Peyer's patch (tissue), 4 donors: ENCODE measurements around the gene DNAJC8.

Source experiments
- POLR2A ChIP-seq, 2 donors: fragments of 450-650 bp; IDR thresholded peaks; one replicate each; pipeline ENCODE4 v1.5.1; 2017; ENCODE audit warnings: antibody characterized with exemption in 2 of 2, mild to moderate bottlenecking in 2 of 2, moderate library complexity in 2 of 2
- TF ChIP-seq, protein P1 (sequence below), 6 experiments: fragments of 450-650 bp in 4 of 6; fragments of 200-600 bp in 2 of 6; sonication (generic) in 1 of 6; IDR thresholded peaks; one replicate each; pipeline ENCODE4 v1.5.1; 2017 to 2019; ENCODE audit warnings: antibody characterized with exemption in 6 of 6, mild to moderate bottlenecking in 3 of 6, moderate library complexity in 1 of 6

DNA sequence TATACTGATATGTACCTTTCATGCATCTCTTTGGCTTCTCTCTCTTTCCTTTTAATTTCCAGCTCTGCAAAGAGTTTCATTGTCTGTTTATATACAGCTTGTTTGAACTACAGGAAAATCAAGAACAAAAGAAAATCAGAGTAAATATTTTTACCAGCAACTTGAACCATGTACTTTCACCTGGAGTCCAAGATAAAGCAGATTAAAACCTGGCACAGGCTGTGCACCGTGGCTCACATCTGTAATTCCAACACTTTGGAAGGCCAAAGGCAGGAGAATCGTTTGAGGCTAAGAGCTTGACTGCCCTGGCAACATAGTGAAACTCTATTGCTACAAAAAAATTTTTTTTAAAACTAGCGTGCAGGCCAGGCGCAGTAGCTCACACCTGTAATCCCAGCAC is 27.6 kb downstream of the DNAJC8 start:
- TF ChIP-seq POLR2A (IDR thresholded peaks at IDR 0.05), result no peak
- TF ChIP-seq, protein P1, sequence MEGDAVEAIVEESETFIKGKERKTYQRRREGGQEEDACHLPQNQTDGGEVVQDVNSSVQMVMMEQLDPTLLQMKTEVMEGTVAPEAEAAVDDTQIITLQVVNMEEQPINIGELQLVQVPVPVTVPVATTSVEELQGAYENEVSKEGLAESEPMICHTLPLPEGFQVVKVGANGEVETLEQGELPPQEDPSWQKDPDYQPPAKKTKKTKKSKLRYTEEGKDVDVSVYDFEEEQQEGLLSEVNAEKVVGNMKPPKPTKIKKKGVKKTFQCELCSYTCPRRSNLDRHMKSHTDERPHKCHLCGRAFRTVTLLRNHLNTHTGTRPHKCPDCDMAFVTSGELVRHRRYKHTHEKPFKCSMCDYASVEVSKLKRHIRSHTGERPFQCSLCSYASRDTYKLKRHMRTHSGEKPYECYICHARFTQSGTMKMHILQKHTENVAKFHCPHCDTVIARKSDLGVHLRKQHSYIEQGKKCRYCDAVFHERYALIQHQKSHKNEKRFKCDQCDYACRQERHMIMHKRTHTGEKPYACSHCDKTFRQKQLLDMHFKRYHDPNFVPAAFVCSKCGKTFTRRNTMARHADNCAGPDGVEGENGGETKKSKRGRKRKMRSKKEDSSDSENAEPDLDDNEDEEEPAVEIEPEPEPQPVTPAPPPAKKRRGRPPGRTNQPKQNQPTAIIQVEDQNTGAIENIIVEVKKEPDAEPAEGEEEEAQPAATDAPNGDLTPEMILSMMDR (IDR thresholded peaks at IDR 0.05), result no peak
